Measurements from ENCODE around the gene USP24. TPM values are rescaled to one million over a fixed set of nuclear protein-coding genes. Genes with fewer than 3 reads are reported as not detected.

The USP24 gene
- total and polyA plus RNA-seq, 4 donors, result 42.5 to 70.6 (median 46.9) TPM

DNA sequence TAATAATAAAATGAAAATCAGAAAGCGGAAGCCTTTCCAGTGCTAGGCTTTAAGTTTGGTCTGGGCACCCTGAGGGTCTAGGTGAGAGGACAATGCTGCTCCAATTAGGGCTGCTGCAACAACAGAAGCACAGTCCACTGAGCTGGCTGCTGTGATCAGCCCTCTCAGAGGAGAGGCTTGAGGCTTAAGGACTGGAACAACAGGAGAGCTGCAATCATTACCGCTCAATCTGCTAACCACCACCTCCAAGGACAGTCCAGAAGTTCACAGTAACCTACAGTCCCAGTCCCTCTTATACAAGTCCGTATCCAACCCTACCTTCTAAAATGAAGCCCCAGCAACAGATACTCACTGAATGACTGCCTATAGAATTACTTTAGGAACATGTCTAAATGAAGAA lies 62.1 kb downstream of the USP24 start:
- DNase-seq (ENCODE audit: low read depth in 4 of 6, low spot score in 6 of 6), result no peak
- H3K4me3 ChIP-seq (ENCODE audit: low read depth, low read length), result no peak overlapping the region
- no peaks in the 10 kb centered on the region for H3K9me3 ChIP-seq (ENCODE audit: control insufficient read depth, insufficient read depth, low read length)
- H3K27me3 ChIP-seq (ENCODE audit: control insufficient read depth, insufficient read depth, low read length), result no peaks in the 10 kb centered on the region
- H3K36me3 ChIP-seq (ENCODE audit: control insufficient read depth, insufficient read depth, low read length), result peaks cover 15% of the 10 kb centered on the region
- WGBS (ENCODE audit: insufficient coverage), result 91% methylated on average over 2 of the region's 3 CpGs
- H3K27ac ChIP-seq (ENCODE audit: low read depth, low read length), result no peak overlapping the region
- no peaks in the 10 kb centered on the region for H3K4me1 ChIP-seq (ENCODE audit: control insufficient read depth, insufficient read depth, low read length)

DNA sequence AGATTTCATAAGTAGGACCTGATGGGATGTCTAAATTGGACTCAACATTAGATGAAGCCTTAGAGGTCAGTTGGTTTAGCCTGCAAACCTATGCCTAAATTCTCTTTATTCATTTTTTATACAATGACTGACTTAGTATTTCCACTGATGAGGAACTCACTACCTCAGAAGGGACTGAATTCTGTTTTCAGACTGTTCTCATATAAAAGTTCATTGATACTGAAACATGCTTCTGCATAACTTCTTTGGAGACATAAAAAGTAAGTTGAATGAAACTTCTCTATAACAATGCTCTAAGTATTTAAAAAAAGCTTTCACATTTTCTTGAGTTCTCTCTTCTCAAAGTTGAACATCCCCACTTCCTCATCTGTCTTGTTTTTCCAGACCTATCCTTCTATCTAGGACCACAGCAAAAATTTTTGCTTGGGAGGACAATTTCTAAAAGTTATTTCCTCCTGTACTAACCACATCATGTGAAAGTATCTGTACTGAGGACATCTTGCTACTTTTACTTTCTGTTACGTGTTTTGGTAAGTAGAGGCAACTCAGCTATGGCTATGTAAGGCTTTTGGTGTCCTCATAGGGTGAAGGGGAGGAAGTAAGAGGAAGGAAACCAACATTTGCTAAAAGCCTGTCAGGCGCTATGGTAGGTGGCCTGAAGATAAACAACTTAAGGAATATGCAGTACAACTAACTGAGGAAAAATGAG lies 64.1 kb downstream of the USP24 start:
- Histone ChIP-seq H3K36me3 (ENCODE audit: control insufficient read depth, insufficient read depth, low read length) (peaks cover 12% of the 10 kb centered on the region), H3K4me1 (ENCODE audit: control insufficient read depth, insufficient read depth, low read length) (no peaks in the 10 kb centered on the region), H3K9me3 (ENCODE audit: control insufficient read depth, insufficient read depth, low read length) (no peaks in the 10 kb centered on the region), H3K4me3 (ENCODE audit: low read depth, low read length) (no peak overlapping the region), H3K27ac (ENCODE audit: low read depth, low read length) (no peak overlapping the region), H3K27me3 (ENCODE audit: control insufficient read depth, insufficient read depth, low read length) (no peaks in the 10 kb centered on the region)
- 100% methylated on average over 2 of the region's 2 CpGs for WGBS (ENCODE audit: insufficient coverage)
- DNase-seq (ENCODE audit: low read depth in 4 of 6, low spot score in 6 of 6), result no peak

DNA sequence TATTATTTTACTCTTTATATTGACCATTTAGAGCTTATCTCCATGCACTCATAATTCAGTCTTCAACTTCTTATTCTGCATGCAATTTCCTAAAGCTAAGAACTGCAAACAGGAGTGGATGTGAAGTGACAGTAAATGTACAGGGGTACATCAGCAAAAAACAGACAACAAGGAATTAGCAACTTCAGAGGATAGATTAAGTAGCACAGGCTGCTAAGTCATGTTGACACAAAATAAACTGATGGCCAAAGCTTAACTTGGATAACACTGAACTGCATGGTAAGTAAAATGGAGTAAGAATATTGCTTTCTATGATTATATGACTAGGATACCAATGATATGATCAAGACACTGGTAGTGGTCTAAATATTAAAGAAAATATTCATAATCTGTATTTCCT lies 66.5 kb downstream of the USP24 start:
- no peaks in the 10 kb centered on the region for H3K27me3 ChIP-seq (ENCODE audit: control insufficient read depth, insufficient read depth, low read length)
- no peak for DNase-seq (ENCODE audit: low read depth in 4 of 6, low spot score in 6 of 6)
- no peak overlapping the region for H3K27ac ChIP-seq (ENCODE audit: low read depth, low read length)

DNA sequence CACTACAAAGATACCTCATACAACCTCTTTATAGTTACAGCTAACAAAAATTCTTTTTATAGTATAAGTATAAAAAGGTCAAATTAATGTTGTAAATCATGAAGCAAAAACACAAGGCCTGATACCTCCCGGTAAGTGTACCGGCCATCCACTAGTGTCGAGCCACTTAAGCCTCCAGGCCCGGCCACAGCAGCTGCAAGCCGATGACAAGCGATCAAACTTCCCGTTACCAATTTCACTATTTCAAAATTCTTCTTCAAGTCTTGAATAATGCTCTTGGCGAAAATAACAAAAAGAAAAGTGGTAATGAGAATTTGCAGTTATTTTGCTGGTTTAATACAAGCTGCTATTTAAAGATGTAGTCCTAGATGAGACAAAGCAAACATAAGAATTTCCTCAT lies 67.6 kb downstream of the USP24 start:
- no peaks in the 10 kb centered on the region for H3K27me3 ChIP-seq (ENCODE audit: control insufficient read depth, insufficient read depth, low read length)
- H3K9me3 ChIP-seq (ENCODE audit: control insufficient read depth, insufficient read depth, low read length), result no peaks in the 10 kb centered on the region
- DNase-seq (ENCODE audit: low read depth in 4 of 6, low spot score in 6 of 6), result no peak
- H3K27ac ChIP-seq (ENCODE audit: low read depth, low read length), result no peak overlapping the region
- H3K36me3 ChIP-seq (ENCODE audit: control insufficient read depth, insufficient read depth, low read length), result peaks cover 15% of the 10 kb centered on the region
- H3K4me3 ChIP-seq (ENCODE audit: low read depth, low read length), result no peak overlapping the region
- no peaks in the 10 kb centered on the region for H3K4me1 ChIP-seq (ENCODE audit: control insufficient read depth, insufficient read depth, low read length)
- no CpG with 5 or more reads among the region's 8 CpGs for WGBS (ENCODE audit: insufficient coverage)

More for the DNA sequence above, 66.5 kb downstream of the USP24 start:
- H3K36me3 ChIP-seq (ENCODE audit: control insufficient read depth, insufficient read depth, low read length), result peaks cover 15% of the 10 kb centered on the region
- H3K4me3 ChIP-seq (ENCODE audit: low read depth, low read length), result no peak overlapping the region
- no peaks in the 10 kb centered on the region for H3K4me1 ChIP-seq (ENCODE audit: control insufficient read depth, insufficient read depth, low read length)
- no peaks in the 10 kb centered on the region for H3K9me3 ChIP-seq (ENCODE audit: control insufficient read depth, insufficient read depth, low read length)

DNA sequence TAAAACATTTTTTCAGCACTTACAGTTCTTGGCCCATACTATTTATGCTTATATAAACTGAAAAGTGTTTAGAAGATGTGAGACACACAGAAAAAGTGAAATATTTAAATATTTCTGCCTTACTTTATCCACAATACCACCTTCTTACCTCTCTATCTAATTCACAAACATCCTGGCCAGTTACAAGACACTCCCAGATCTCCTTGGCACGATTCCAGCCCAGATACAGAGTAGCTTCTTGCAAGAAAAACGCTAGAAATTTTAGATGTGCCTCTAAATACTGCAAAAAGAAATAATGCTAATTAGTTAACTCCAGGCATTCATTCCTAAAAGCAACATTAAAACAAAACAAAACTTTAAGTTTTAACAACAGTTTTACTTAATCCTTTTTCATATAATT lies 68.4 kb downstream of the USP24 start:
- no peaks in the 10 kb centered on the region for H3K9me3 ChIP-seq (ENCODE audit: control insufficient read depth, insufficient read depth, low read length)
- no peak overlapping the region for H3K27ac ChIP-seq (ENCODE audit: low read depth, low read length)
- H3K4me1 ChIP-seq (ENCODE audit: control insufficient read depth, insufficient read depth, low read length), result no peaks in the 10 kb centered on the region
- no peak overlapping the region for H3K4me3 ChIP-seq (ENCODE audit: low read depth, low read length)
- WGBS (ENCODE audit: insufficient coverage), result 100% methylated on average over 1 of the region's 2 CpGs
- no peaks in the 10 kb centered on the region for H3K27me3 ChIP-seq (ENCODE audit: control insufficient read depth, insufficient read depth, low read length)
- H3K36me3 ChIP-seq (ENCODE audit: control insufficient read depth, insufficient read depth, low read length), result peaks cover 18% of the 10 kb centered on the region
- DNase-seq (ENCODE audit: low read depth in 4 of 6, low spot score in 6 of 6), result peak in 1 of 6 donors; percentile 24

DNA sequence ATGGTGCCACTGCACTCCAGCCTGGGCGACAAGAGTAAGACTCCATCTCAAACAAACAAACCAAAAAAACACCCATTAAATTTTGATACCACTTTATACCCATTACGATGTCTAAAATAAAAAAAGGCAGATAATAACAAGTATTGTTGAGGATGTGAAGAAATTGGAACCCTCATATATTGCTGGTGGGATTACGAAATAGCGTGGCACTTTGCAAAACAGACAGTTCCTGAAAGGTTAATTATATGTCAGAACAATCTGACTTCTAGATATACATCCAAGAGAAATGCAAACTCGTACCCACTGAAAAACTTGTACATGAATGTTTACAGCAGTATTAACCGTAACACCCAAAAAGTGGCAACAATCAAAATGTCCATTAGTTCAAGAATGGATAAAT lies 70.3 kb downstream of the USP24 start:
- WGBS (ENCODE audit: insufficient coverage), result no CpG with 5 or more reads among the region's 6 CpGs
- no peaks in the 10 kb centered on the region for H3K9me3 ChIP-seq (ENCODE audit: control insufficient read depth, insufficient read depth, low read length)
- H3K27ac ChIP-seq (ENCODE audit: low read depth, low read length), result no peak overlapping the region
- H3K36me3 ChIP-seq (ENCODE audit: control insufficient read depth, insufficient read depth, low read length), result peaks cover 15% of the 10 kb centered on the region
- no peaks in the 10 kb centered on the region for H3K4me1 ChIP-seq (ENCODE audit: control insufficient read depth, insufficient read depth, low read length)
- H3K27me3 ChIP-seq (ENCODE audit: control insufficient read depth, insufficient read depth, low read length), result no peaks in the 10 kb centered on the region
- H3K4me3 ChIP-seq (ENCODE audit: low read depth, low read length), result no peak overlapping the region
- no peak for DNase-seq (ENCODE audit: low read depth in 4 of 6, low spot score in 6 of 6)

DNA sequence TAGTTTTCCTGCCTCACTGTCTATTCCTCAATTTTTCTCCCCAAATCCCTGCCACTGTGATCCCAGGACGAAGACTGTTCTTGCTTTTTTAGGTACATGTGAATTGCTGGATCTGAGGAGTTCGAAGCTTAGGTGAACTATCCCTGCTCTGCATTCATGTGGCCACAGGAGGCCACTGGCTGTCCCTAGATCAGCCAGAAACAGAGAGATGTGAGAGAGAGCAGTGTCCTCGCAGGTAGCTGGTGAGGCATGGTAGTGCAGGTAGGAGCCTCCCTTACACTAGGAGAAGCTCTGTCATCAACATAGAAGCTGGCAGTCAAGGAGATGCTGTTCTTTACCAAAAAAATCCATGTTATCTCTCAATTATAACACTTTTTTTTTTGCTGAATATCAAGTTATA lies 71.5 kb downstream of the USP24 start:
- H3K9me3 ChIP-seq (ENCODE audit: control insufficient read depth, insufficient read depth, low read length), result no peaks in the 10 kb centered on the region
- H3K27me3 ChIP-seq (ENCODE audit: control insufficient read depth, insufficient read depth, low read length), result no peaks in the 10 kb centered on the region
- WGBS (ENCODE audit: insufficient coverage), result 75% methylated on average over 1 of the region's 3 CpGs
- H3K27ac ChIP-seq (ENCODE audit: low read depth, low read length), result no peak overlapping the region
- DNase-seq (ENCODE audit: low read depth in 4 of 6, low spot score in 6 of 6), result peak in 1 of 6 donors; percentile 39
- peaks cover 17% of the 10 kb centered on the region for H3K36me3 ChIP-seq (ENCODE audit: control insufficient read depth, insufficient read depth, low read length)
- H3K4me1 ChIP-seq (ENCODE audit: control insufficient read depth, insufficient read depth, low read length), result no peaks in the 10 kb centered on the region
- no peak overlapping the region for H3K4me3 ChIP-seq (ENCODE audit: low read depth, low read length)

DNA sequence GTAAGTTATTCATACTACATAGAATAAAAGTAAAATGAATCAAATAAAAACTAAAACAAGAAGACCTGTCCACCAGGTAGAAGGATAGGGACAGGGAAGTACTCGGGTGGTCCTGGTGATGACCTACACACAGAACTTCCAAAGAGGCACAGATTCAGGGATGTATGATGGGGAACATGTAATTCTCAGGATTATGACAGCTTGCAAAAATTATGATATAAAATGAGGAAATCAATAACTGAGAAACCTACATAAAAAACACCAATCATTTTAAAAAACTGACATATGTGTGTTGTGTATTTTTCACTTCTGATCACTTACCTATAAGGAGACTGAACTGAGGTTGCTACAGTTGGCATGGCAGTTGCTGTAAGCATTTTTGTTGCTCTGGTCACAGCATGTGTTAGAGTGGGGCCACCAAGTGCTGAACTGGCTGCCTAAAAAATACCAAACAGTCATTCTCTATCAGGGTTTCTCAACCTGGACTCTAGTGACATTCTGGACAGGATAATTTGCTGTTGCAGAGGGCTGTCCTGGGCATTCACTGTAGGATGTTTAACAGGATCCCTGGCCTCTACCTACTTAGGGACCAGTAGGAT lies 73.8 kb downstream of the USP24 start:
- Histone ChIP-seq H3K4me1 (ENCODE audit: control insufficient read depth, insufficient read depth, low read length) (no peaks in the 10 kb centered on the region), H3K36me3 (ENCODE audit: control insufficient read depth, insufficient read depth, low read length) (peaks cover 29% of the 10 kb centered on the region), H3K9me3 (ENCODE audit: control insufficient read depth, insufficient read depth, low read length) (no peaks in the 10 kb centered on the region), H3K27me3 (ENCODE audit: control insufficient read depth, insufficient read depth, low read length) (no peaks in the 10 kb centered on the region), H3K4me3 (ENCODE audit: low read depth, low read length) (no peak overlapping the region), H3K27ac (ENCODE audit: low read depth, low read length) (no peak overlapping the region)
- DNase-seq (ENCODE audit: low read depth in 4 of 6, low spot score in 6 of 6), result no peak
- no CpG with 5 or more reads among the region's 1 CpG for WGBS (ENCODE audit: insufficient coverage)

DNA sequence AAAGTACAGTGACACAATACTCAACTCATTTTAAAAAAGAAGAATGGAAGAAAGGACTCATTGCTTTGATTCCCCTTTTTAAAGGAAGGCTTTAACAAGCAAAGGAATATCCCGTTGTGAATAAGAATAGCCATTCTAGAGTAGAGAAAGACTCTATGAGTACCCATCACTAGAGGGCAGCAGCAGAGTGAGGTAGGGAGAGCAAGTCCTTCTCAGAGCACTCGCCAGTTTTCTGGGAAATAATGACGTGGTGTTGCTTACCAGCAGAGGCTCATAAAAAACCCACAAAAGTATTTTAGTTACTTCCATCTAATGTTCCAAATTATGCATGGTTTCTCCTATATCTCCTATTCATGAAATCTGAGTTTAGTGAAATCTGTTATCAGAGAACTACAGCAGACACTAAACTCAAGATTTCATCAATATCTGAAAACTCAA lies 74.6 kb downstream of the USP24 start:
- Histone ChIP-seq H3K27ac (ENCODE audit: low read depth, low read length) (no peak overlapping the region), H3K9me3 (ENCODE audit: control insufficient read depth, insufficient read depth, low read length) (no peaks in the 10 kb centered on the region), H3K36me3 (ENCODE audit: control insufficient read depth, insufficient read depth, low read length) (peaks cover 35% of the 10 kb centered on the region), H3K4me1 (ENCODE audit: control insufficient read depth, insufficient read depth, low read length) (no peaks in the 10 kb centered on the region), H3K4me3 (ENCODE audit: low read depth, low read length) (no peak overlapping the region), H3K27me3 (ENCODE audit: control insufficient read depth, insufficient read depth, low read length) (no peaks in the 10 kb centered on the region)
- DNase-seq (ENCODE audit: low read depth in 4 of 6, low spot score in 6 of 6), result peak; percentile 49 to 93 (median 66)
- no CpG with 5 or more reads among the region's 3 CpGs for WGBS (ENCODE audit: insufficient coverage)

DNA sequence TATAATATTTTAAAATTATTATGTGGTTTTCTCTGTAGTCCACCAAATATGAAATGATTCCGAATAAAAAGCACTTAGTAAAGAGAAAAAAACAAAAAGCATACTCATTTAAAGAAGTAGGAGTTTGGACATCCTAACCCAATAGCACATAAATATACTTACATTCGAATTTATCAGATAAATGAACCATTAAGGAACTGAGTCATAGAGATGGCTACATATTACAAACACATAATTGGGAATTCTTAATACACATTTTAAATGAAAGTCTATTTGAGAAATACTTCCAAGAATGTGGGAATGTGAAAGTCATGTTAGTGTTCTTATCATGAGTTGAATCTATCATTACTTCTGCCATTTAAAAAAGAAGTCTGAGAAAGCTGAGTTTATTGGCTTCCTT lies 75.0 kb downstream of the USP24 start:
- H3K27ac ChIP-seq (ENCODE audit: low read depth, low read length), result no peak overlapping the region
- DNase-seq (ENCODE audit: low read depth in 4 of 6, low spot score in 6 of 6), result no peak
- no peak overlapping the region for H3K4me3 ChIP-seq (ENCODE audit: low read depth, low read length)
- no peaks in the 10 kb centered on the region for H3K9me3 ChIP-seq (ENCODE audit: control insufficient read depth, insufficient read depth, low read length)
- H3K4me1 ChIP-seq (ENCODE audit: control insufficient read depth, insufficient read depth, low read length), result no peaks in the 10 kb centered on the region
- no CpG with 5 or more reads among the region's 2 CpGs for WGBS (ENCODE audit: insufficient coverage)
- no peaks in the 10 kb centered on the region for H3K27me3 ChIP-seq (ENCODE audit: control insufficient read depth, insufficient read depth, low read length)
- H3K36me3 ChIP-seq (ENCODE audit: control insufficient read depth, insufficient read depth, low read length), result peaks cover 36% of the 10 kb centered on the region
